HG03442 (cell line): ENCODE measurements around the gene B3GNT5.
A peak's percentile ranks its signal among the peaks of the same experiment; 100 is the strongest.

Source experiments
- ATAC-seq: cut with Tn5 transposase; IDR thresholded peaks from one replicate; pipeline ENCODE4 v1.9.1; 2021; ENCODE audit warnings: mild to moderate bottlenecking, moderate library complexity; ENCODE audit not compliant: unreplicated experiment

Gene B3GNT5

GRCh38 chr3:183290216-183290615, 37.2 kb downstream of the B3GNT5 start:
- no peak for ATAC-seq

- ATAC-seq: no peak
Observed at GRCh38 chr3:183291497-183292031, 38.5 kb downstream of the B3GNT5 start.

DNA sequence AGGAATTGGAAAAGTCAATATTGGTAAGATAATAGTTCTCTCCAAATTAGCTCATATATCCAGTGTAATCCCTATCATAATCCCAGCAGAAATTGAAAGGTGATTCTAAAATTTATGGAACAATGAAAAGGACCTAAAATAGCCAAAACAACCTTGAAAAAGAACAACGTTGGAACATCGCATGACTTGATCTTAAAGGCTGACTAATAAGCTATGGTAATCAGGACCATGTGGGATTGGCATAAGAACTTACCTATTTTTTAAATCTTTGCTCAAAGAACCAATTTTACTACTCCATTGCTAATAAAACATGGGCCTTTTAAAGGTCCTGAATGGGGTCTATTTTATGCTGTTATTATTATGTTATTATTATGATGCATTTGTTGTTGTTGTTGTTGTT, 40.9 kb downstream of the B3GNT5 start:
- no peak for ATAC-seq

DNA sequence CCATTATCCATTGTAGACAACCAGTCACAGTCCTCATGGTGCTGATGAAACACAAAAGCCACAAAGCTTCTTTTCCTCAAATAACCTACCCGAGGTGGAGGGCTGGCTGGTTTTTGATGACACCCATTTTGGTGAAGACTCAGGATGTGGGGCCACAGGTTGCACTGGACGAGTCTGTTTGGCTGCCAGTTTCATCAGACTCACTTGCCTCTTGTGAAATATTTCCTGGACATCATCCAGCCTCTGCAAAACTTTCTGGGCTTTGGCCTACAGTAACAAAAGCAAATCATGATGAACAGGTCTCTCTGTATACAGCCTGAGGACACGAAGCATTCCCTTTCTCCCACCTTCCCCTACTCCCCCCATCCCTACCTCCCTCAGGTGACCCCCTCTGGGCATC, 42.2 kb downstream of the B3GNT5 start:
- no peak for ATAC-seq

- no peak for ATAC-seq
Observed at GRCh38 chr3:183296944-183297343, 43.9 kb downstream of the B3GNT5 start.

DNA sequence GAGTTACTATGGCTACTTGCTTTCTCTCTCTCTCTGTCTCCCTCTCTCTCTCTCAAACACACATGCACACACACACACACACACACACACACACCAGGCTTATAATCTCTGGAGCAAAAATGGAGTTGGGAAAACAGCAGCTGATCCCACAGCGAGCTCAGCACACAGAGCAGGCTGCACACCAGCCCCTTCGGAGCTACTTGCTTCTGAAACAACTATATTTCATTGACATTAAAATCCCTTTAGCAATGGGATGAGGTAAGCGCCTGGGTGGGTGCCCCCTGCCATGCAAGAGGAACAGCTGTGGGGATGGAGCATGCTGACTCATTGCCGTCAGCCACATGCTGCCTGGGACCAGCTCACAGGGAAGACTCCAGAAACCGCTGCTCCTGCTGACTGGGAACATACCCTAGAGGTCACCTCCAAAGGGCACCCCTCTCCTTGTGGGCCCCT, 45.7 kb downstream of the B3GNT5 start:
- ATAC-seq: no peak

DNA sequence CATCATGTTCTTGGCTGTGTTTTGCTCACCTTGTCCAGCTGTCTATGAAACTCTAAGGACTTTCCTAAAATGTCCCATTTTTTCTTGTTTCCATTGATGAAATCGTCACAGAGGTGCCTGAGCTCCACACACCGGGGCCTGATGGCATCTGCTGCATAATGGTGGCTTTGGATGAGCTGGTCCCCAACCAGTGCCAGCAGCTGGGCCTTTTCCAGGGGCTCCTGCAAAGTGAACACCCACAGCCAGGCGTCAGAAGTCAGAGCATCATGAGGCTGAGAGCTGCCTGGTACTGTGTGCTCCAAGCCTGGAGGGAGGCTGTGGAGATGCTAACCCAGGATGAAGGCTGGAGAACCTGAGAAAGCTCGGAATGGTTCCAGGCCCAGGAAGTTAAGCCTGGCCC, 46.9 kb downstream of the B3GNT5 start:
- ATAC-seq: no peak

- no peak for ATAC-seq
Observed at GRCh38 chr3:183300996-183301562, 48.0 kb downstream of the B3GNT5 start.

GRCh38 chr3:183301937-183302580, 49.0 kb downstream of the B3GNT5 start:
- ATAC-seq: no peak

- ATAC-seq: no peak
Observed at GRCh38 chr3:183303690-183304089, 50.6 kb downstream of the B3GNT5 start.

- ATAC-seq: peak; percentile 87
Observed at GRCh38 chr3:183306798-183307671, 54.0 kb downstream of the B3GNT5 start.

DNA sequence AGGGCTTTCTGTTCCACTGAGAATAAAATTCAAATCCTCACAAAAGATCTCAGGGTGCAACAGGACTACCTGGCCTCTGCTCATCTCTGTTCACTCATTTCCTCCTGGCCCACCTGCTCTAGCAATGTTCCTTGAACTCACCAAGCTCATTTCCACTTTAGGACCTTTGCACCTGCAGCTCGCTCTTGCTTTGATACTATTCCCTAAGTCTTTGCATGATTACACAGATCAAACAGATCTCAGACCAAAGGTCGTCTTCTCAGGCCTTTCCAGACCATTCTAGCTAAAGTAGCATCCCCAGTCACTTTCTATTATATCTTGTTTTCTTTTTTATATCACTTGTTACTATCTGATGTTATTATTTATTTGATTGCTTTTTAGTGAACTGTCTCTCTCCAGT, 54.7 kb downstream of the B3GNT5 start:
- no peak for ATAC-seq

DNA sequence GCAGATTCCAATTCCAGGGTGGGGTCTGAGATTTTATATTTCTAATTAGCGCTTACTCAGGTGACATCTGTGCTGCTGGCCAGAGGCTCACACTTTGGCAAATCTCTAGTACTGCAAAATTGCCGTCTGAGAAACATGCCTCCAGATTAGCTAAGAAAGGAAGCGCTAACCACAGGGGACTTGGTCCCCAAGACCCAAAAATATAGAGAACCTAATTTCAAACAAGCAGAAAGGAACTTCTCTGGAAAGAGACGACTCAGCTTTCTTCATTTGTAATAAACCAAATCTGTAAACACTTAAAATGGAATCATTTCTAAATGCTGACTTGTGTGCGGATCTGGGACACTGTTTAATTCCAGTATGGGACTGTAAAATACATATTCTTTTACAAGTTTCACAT, 55.7 kb downstream of the B3GNT5 start:
- no peak for ATAC-seq

GRCh38 chr3:183309276-183309675, 56.2 kb downstream of the B3GNT5 start:
- no peak for ATAC-seq

- no peak for ATAC-seq
Observed at GRCh38 chr3:183310936-183311335, 57.9 kb downstream of the B3GNT5 start.

DNA sequence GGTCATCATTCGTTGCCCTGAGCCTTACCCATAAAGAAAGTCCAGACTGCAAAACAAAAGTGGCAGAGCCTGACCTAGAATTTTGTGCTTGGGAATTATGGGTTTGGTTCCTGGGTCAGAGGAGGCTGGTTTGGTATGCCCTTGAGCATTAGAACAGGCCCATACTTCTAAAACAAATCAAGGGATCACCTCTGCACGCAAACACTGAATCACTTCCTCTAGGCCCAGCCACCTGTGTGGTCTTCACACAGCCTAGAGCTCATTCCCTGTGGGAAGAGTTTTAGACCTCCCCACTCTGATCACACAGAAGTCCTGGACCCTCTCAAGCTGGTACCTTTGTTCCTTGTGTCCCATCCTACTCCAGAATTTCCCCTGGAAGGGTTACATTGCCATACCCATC, 59.4 kb downstream of the B3GNT5 start:
- no peak for ATAC-seq

DNA sequence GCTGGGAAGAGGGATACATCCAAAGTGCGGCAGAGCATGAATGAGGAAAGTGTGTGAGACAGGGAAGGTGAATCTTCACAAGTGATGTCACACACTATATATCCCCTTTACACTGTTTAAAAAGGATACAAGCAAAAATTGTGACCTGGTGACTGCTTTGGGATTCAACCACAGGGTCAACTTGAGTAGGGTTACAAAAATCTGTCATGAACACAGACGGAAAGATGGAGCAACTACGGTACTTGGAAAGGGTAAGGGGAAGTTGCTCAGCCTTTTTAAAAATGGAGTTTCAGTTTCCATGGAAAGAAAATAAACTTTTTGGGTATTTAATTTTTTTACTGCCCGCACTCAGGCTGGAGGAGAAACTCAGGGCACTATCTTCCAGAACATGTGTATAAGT, 60.3 kb downstream of the B3GNT5 start:
- no peak for ATAC-seq

DNA sequence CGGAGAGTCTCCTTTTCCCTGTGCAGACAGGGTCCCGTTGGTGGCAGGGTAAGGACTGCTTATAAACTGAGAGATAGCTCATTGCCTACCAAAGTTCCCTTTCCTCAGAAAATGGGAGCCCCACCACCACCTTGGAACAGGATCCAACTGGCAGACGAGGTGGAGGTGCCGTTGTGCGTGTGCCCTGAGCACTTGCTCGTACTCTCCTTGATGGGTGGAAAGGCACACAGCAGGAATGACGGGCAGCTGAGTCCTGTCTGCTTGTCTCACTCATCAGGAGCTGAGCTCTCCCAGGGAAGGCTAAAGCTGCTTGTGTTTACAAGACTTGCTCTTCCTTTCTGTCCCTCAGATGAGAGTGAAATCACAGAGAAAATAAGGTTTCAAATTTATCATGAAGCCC, 60.7 kb downstream of the B3GNT5 start:
- ATAC-seq: no peak

GRCh38 chr3:183315739-183316138, 62.7 kb downstream of the B3GNT5 start:
- ATAC-seq: no peak

GRCh38 chr3:183317271-183317670, 64.2 kb downstream of the B3GNT5 start:
- no peak for ATAC-seq
